Measurements from ENCODE around the gene PHACTR1.

Gene PHACTR1

DNA sequence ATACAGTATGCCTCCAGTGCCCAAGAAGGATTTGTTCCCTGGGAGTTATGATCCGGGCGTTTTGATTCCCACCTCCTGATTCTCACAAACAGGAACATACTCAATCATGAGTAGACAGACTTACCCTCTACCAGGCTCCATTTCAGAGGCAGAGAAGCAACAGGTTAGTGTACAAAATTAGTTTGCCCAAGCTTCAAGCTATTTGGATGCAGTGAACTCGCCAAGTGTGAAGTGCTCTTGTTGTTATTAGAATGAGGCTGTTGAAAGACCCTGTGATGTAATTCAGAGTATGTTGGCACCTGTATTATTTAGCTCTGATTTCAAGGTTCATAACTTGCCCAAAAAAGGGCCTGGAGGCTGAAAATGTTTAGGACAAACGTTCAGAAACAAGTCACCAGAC lies 247.0 kb downstream of the PHACTR1 start:
- H3K36me3 Mint-ChIP-seq (ENCODE audit: low read depth): no peaks in the 10 kb centered on the region
- H3K4me3 Mint-ChIP-seq: no peak overlapping the region
- no peaks in the 10 kb centered on the region for H3K9me3 Mint-ChIP-seq
- peaks cover 6% of the 10 kb centered on the region for H3K4me1 Mint-ChIP-seq (ENCODE audit: low read depth)
- no peak overlapping the region for H3K27ac Mint-ChIP-seq
- no peak for DNase-seq
- H3K27me3 Mint-ChIP-seq: peaks cover 51% of the 10 kb centered on the region

DNA sequence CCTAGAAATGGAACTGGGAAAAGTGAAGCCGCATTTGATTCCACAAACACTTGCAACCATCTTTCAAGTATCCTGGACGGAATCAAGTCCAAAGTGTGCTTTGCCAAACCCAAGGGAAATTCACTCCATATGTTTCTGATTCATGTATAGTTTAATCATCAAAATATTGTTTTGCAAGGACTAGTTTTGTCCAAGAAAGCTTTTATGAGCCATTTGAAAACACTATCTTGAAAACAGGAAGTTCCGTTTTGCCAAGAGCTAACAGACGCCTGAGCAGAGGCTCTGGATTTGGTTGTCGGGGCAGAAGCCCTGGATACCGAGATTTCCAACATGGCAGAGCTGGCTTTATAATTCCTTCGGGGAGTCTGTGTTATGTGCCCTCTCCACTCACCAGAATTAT lies 251.1 kb downstream of the PHACTR1 start:
- DNase-seq: no peak
- Mint-ChIP-seq H3K4me1 (ENCODE audit: low read depth) (peaks cover 5% of the 10 kb centered on the region), H3K9me3 (no peaks in the 10 kb centered on the region), H3K36me3 (ENCODE audit: low read depth) (no peaks in the 10 kb centered on the region), H3K27ac (no peak overlapping the region), H3K27me3 (peaks cover 54% of the 10 kb centered on the region), H3K4me3 (no peak overlapping the region)

DNA sequence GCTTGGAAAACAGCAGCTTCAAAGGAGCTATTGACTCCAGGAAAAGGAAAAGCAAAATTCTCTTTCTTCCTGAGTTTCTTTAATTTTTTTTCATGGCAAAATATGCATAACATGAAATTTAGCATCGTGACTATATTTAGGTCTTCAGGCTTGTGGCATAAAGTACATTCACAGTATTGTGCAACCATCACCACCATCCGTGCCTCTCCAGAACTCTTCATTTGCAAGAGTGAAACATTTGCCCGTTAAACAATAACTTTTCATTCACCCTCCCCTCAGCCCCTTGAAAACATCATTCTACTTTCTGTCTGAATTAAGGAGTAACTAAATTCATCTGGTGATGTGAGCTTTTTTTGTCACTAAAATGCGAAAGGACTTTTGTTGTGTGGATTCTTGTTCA lies 251.7 kb downstream of the PHACTR1 start:
- Mint-ChIP-seq H3K27me3 (peaks cover 54% of the 10 kb centered on the region), H3K4me1 (ENCODE audit: low read depth) (no peaks in the 10 kb centered on the region), H3K27ac (no peak overlapping the region), H3K36me3 (ENCODE audit: low read depth) (no peaks in the 10 kb centered on the region), H3K9me3 (no peaks in the 10 kb centered on the region), H3K4me3 (no peak overlapping the region)
- no peak for DNase-seq

DNA sequence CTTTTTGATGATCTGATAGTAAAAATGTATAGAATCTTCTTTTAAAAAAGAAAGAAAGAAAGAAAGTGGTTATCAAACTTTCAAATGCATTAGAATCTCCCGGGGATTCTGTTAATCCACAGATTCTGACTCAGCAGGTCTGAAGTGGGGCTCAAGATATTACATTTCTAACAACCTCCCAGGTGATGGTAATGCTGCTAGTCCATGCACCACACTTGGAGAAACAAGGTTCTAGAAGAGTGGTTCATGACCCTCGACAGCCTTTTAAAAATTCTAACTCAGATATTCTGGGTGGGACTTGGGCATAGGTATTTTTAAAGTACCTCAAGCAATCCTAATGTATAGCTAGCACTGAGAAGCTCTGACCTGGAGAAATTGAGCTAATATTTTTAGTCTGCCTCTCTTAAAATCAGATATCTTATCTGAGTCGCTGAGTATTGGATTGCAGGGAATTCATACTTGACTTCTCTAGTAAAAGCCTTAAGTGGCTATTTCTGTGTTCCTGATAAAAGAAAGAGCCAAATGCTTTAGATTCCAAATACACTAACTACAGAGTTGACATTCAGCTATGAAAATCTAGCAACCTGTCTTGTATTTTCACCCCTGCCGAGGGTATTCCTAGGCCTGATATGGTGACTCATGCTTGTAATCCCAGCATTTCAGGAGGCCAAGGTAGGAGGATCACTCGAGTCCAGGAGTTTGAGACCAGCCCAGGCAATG lies 252.4 kb downstream of the PHACTR1 start:
- DNase-seq: no peak

DNA sequence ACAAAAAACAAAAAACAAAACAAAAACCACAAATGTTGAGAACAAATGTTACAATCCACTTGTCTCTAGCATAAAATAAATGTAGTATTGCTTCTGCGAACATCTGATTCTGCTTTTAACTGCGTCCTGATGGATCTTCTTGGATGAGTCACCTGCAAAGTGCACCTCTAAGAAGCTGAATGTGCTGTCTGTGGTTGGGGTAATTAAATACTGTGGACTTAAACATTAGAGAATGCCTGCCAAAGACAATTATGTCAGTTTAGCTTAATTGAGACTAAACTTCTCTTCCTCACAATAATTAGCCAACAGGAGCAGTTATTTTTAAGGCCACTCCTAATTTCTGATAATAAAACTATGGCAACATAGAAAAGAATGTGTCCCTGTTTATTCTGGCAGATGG lies 253.4 kb downstream of the PHACTR1 start:
- H3K4me3 Mint-ChIP-seq: no peak overlapping the region
- no peak overlapping the region for H3K27ac Mint-ChIP-seq
- no peaks in the 10 kb centered on the region for H3K36me3 Mint-ChIP-seq (ENCODE audit: low read depth)
- no peaks in the 10 kb centered on the region for H3K9me3 Mint-ChIP-seq
- DNase-seq: no peak
- H3K27me3 Mint-ChIP-seq: peaks cover 53% of the 10 kb centered on the region
- no peaks in the 10 kb centered on the region for H3K4me1 Mint-ChIP-seq (ENCODE audit: low read depth)

More for the DNA sequence above, 252.4 kb downstream of the PHACTR1 start:
- Mint-ChIP-seq H3K4me1 (ENCODE audit: low read depth) (no peaks in the 10 kb centered on the region), H3K36me3 (ENCODE audit: low read depth) (no peaks in the 10 kb centered on the region), H3K4me3 (no peak overlapping the region), H3K9me3 (no peaks in the 10 kb centered on the region), H3K27ac (no peak overlapping the region), H3K27me3 (peaks cover 55% of the 10 kb centered on the region)

DNA sequence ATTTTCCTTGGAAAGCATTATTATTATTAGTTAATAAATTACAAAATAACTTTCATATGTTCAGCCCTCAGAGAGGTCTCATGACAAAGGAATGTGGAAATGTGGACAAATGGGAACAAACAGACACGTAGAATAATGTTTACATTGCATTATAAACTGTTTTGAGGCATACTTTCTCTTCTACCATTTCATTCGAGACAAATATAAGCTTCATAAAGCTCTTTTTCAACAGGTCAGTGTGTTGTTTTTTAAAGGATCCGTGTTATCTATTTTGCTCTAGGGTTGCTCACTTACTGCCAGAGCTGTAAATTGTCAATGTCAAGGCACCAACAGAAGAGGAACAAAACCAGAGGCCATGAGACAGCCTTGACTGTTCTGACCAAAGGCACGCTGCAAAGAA lies 256.8 kb downstream of the PHACTR1 start:
- no peak for DNase-seq
- no peak overlapping the region for H3K27ac Mint-ChIP-seq
- no peaks in the 10 kb centered on the region for H3K4me1 Mint-ChIP-seq (ENCODE audit: low read depth)
- H3K27me3 Mint-ChIP-seq: peaks cover 32% of the 10 kb centered on the region
- no peak overlapping the region for H3K4me3 Mint-ChIP-seq
- no peaks in the 10 kb centered on the region for H3K9me3 Mint-ChIP-seq
- no peaks in the 10 kb centered on the region for H3K36me3 Mint-ChIP-seq (ENCODE audit: low read depth)

DNA sequence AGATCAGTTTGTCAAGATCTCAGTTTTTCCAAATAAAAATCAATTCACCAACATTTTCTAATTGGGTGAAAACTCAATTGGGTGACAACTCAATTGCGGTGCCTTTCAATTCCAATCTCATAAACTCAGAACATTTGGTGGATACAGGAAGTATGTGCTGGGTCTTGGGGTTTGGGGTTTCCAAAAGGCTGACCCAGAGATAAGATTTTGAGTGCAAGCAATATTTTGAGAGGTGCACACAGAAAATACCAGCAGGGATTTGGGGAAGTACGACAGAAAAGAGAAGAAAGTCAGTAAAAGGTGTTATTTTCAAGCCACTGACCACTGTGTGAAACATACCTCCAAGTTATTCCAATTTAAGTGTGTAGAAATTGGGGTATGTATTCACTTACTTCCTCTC lies 258.0 kb downstream of the PHACTR1 start:
- Mint-ChIP-seq H3K27ac (no peak overlapping the region), H3K4me1 (ENCODE audit: low read depth) (no peaks in the 10 kb centered on the region), H3K36me3 (ENCODE audit: low read depth) (no peaks in the 10 kb centered on the region), H3K9me3 (no peaks in the 10 kb centered on the region), H3K4me3 (no peak overlapping the region), H3K27me3 (peaks cover 22% of the 10 kb centered on the region)
- no peak for DNase-seq

DNA sequence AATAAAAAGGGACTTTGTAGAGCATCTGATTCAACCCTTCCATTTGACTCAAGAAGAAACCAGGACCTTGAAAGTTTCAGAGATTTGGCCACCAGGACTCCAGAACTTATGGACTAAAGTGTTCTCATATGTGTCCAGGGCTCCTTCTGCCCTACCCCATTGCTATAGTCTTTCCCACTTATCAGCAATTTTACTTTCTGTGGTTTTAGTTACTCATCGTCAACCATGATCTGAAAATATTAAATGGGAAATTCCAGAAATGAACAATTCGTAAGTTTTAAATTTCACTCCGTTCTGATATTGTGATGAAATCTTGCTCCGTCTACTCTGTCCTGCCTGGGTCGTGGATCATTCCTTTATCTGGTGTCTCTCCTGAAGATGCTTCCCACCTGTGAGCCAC lies 259.8 kb downstream of the PHACTR1 start:
- DNase-seq: no peak
- Mint-ChIP-seq H3K9me3 (no peaks in the 10 kb centered on the region), H3K36me3 (ENCODE audit: low read depth) (no peaks in the 10 kb centered on the region), H3K4me3 (no peak overlapping the region), H3K27ac (no peak overlapping the region), H3K4me1 (ENCODE audit: low read depth) (no peaks in the 10 kb centered on the region), H3K27me3 (peaks cover 16% of the 10 kb centered on the region)

DNA sequence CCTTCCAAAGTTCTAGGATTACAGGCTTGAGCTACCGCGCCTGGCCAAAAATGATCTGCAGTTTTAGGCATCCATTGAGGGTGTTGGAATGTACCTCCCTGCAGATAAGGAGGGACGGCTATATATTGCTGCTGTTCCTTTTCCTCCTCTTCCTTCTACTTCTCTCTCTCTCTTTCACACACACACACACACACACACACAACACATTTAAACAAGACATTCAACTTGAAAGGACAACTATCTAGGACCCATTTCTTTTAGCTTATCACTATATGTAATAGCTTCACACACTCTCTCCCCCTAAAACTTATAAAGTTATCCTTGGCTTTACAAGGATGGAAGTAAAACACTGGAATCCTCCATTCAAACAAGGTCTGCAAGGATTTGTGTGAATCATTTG lies 260.6 kb downstream of the PHACTR1 start:
- Mint-ChIP-seq H3K27me3 (peaks cover 16% of the 10 kb centered on the region), H3K27ac (no peak overlapping the region), H3K4me3 (no peak overlapping the region), H3K9me3 (peaks cover 5% of the 10 kb centered on the region), H3K36me3 (ENCODE audit: low read depth) (no peaks in the 10 kb centered on the region), H3K4me1 (ENCODE audit: low read depth) (no peaks in the 10 kb centered on the region)
- no peak for DNase-seq

DNA sequence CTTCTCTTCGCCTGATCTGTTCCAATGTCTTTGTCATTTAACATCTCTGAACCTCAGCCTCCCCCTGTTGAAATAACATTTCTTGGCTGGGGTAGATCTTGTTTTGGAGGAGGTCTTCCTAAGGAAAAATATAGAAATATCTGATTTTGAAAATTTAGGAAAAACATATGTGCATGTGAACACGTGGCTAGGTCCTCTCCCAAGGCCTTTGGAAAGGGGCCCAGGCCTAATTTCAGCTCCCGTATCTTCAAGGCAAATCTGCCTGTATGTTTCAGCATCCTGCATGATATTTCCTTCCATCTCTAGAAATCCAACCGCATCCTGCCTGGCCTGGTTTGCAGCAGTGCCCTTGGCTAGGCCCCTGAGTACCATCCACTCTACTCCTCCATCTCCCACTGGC lies 261.2 kb downstream of the PHACTR1 start:
- H3K4me1 Mint-ChIP-seq (ENCODE audit: low read depth): no peaks in the 10 kb centered on the region
- H3K27ac Mint-ChIP-seq: no peak overlapping the region
- no peaks in the 10 kb centered on the region for H3K36me3 Mint-ChIP-seq (ENCODE audit: low read depth)
- no peak for DNase-seq
- peaks cover 5% of the 10 kb centered on the region for H3K9me3 Mint-ChIP-seq
- H3K27me3 Mint-ChIP-seq: peaks cover 16% of the 10 kb centered on the region
- H3K4me3 Mint-ChIP-seq: no peak overlapping the region

DNA sequence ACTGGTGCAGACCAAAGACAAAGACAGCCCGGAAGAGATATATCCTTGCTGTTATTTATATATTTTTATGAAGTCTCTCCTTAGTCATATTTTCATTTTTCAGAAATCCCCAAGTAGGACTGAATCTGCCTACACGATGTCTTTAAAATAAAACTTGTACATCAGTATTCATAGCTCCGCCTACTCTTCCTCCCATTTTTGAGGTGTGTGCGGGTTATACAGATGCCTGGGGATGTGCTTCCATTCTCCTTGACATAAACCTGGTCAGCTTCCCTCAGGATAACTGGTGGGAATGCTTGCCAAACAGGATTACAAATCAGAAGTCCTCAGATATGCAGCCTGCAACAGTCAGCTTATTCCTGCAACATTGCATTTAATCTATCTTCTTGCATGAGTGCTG lies 264.2 kb downstream of the PHACTR1 start:
- no peak for DNase-seq
- no peaks in the 10 kb centered on the region for H3K36me3 Mint-ChIP-seq (ENCODE audit: low read depth)
- H3K27ac Mint-ChIP-seq: no peak overlapping the region
- H3K9me3 Mint-ChIP-seq: peaks cover 5% of the 10 kb centered on the region
- H3K4me1 Mint-ChIP-seq (ENCODE audit: low read depth): no peaks in the 10 kb centered on the region
- no peak overlapping the region for H3K4me3 Mint-ChIP-seq
- peaks cover 8% of the 10 kb centered on the region for H3K27me3 Mint-ChIP-seq

DNA sequence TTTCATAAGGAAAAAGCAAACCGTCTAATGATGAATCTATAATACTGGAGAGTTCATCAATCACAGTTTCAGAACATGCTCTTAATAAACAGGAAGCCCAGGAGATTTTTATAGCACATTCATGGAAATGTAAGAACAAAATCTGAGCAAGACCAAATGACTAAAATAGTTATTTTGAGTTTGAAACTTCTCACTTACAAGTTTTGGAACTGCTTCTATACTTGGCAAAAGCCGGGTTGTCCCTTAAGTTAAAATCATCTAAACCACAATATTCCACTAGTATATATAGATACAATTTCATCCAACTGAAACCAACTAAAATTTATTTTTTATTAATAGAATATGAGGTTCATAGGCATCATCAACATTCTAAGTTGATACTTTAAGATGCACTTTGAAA lies 268.2 kb downstream of the PHACTR1 start:
- Mint-ChIP-seq H3K9me3 (peaks cover 5% of the 10 kb centered on the region), H3K4me3 (no peak overlapping the region), H3K27ac (no peak overlapping the region), H3K27me3 (peaks cover 5% of the 10 kb centered on the region), H3K4me1 (ENCODE audit: low read depth) (no peaks in the 10 kb centered on the region), H3K36me3 (ENCODE audit: low read depth) (no peaks in the 10 kb centered on the region)
- DNase-seq: no peak

DNA sequence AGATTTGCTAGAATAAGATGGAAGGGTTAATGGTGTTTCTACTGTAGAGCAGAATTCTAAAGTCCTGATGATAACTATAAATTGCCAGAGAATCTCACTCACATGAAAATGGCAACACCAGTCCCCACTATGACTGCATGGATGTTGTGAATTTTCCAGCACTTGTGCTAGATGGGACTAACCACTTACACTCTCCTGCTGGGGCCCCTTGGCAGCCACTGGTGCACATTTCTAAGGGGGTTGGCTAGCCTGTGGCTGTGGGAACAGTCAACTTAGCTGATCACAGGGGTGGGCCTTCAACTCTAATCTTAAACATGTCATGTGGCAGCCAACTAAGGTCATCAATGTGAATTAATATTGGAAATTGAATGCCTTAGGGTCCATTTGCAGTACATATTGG lies 271.2 kb downstream of the PHACTR1 start:
- DNase-seq: no peak
- H3K27ac Mint-ChIP-seq: no peak overlapping the region
- H3K27me3 Mint-ChIP-seq: peaks cover 9% of the 10 kb centered on the region
- no peaks in the 10 kb centered on the region for H3K4me1 Mint-ChIP-seq (ENCODE audit: low read depth)
- no peaks in the 10 kb centered on the region for H3K9me3 Mint-ChIP-seq
- no peaks in the 10 kb centered on the region for H3K36me3 Mint-ChIP-seq (ENCODE audit: low read depth)
- H3K4me3 Mint-ChIP-seq: no peak overlapping the region

DNA sequence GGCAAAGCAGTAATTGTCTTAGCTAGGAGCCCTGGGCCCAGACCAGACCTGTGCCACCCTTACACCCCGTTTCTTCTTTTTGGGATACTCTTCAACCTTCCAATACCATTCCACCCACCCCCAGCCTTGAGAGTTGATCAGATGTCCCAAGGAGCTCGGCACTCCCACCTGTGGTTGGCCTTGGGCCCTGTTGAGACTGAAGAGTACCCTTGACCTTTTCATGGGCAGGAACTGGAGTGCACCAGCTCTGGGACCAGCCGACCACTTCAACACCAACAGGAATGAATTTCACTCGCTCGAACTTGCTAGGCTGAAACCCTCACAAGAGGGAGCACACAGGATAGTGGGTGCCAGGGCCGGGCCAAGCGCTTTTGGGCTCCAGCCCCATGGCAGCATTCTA lies 273.6 kb downstream of the PHACTR1 start:
- Mint-ChIP-seq H3K27me3 (peaks cover 16% of the 10 kb centered on the region), H3K27ac (no peak overlapping the region)
- DNase-seq: no peak

DNA sequence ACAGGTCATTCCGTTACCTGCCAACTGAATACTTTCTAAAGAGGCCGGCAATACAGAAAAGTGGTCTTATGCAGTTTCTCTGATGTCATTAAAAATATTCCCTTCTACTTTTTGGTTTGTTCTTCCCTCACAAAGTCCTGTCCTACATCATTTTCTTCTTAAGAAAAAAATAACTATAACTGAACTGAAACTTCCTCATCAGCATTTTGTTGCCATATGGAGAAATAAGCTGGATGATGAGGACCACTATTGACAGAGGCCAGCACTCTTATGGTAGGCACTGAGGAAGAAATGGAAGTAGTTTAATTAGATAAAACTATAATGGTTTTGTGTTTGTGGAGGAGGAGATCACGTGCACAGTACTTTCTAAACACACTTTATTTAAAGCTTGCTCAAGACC lies 274.9 kb downstream of the PHACTR1 start:
- H3K27me3 Mint-ChIP-seq: peaks cover 16% of the 10 kb centered on the region
- H3K4me3 Mint-ChIP-seq: no peak overlapping the region
- peaks cover 4% of the 10 kb centered on the region for H3K9me3 Mint-ChIP-seq
- no peaks in the 10 kb centered on the region for H3K4me1 Mint-ChIP-seq (ENCODE audit: low read depth)
- H3K27ac Mint-ChIP-seq: no peak overlapping the region
- DNase-seq: no peak
- H3K36me3 Mint-ChIP-seq (ENCODE audit: low read depth): no peaks in the 10 kb centered on the region

More for the DNA sequence above, 273.6 kb downstream of the PHACTR1 start:
- H3K36me3 Mint-ChIP-seq (ENCODE audit: low read depth): no peaks in the 10 kb centered on the region
- H3K4me1 Mint-ChIP-seq (ENCODE audit: low read depth): no peaks in the 10 kb centered on the region
- H3K9me3 Mint-ChIP-seq: peaks cover 4% of the 10 kb centered on the region
- no peak overlapping the region for H3K4me3 Mint-ChIP-seq

DNA sequence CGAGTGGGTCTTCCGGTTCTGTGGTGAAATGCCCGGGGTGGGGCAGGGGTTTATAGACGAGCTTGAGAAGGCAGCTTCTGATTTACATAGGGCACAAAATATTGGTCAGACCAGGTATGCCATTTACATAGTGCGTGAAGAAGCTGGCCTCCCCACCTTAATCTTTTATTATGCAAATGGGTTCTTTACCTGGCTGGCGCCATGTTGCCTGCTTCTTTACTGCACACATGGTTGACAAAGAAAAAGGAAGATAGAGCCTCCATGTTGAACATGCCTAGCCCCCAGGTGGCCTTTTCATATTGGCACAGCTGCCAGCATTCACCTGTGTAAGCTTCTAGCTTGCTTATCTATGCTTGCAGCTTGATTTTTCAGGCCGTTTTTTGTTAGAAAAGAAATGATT lies 276.2 kb downstream of the PHACTR1 start:
- H3K27ac Mint-ChIP-seq: no peak overlapping the region
- no peaks in the 10 kb centered on the region for H3K4me1 Mint-ChIP-seq (ENCODE audit: low read depth)
- no peaks in the 10 kb centered on the region for H3K36me3 Mint-ChIP-seq (ENCODE audit: low read depth)
- H3K27me3 Mint-ChIP-seq: peaks cover 16% of the 10 kb centered on the region
- peaks cover 4% of the 10 kb centered on the region for H3K9me3 Mint-ChIP-seq
- no peak overlapping the region for H3K4me3 Mint-ChIP-seq
- DNase-seq: no peak
